ENCODE measurements around the gene MACF1. TPM values are rescaled to one million over a fixed set of nuclear protein-coding genes. Genes with fewer than 3 reads are reported as not detected.

The MACF1 gene
- total RNA-seq, 1 donor from 2014 or later, result 185 TPM

DNA sequence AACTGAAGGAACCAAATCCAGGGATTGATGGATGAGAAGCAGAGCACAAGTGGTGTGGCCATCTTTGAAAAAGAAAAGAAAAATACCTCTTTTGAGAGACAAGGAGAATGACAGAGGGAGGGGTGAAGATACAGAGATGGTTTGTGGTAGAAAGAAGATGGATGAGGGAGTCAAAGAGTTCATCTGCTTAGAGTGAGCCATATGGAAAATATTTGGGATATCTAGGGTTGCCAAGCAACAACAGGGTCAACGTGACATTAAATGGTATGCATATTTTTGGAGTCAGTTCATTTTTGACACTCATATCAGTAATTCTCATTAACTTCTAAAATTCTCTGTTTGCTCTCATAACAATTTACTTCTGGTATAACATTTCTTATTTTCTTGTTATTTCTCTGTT is 50.7 kb downstream of the MACF1 start:
- Mint-ChIP-seq H3K27ac (ENCODE audit: unreplicated experiment) (no peak overlapping the region), H3K36me3 (ENCODE audit: low read depth) (peaks cover 9% of the 10 kb centered on the region), H3K9me3 (no peaks in the 10 kb centered on the region), H3K4me1 (no peaks in the 10 kb centered on the region), H3K4me3 (no peak overlapping the region), H3K27me3 (ENCODE audit: low read depth) (no peaks in the 10 kb centered on the region)
- TF ChIP-seq, protein P1, sequence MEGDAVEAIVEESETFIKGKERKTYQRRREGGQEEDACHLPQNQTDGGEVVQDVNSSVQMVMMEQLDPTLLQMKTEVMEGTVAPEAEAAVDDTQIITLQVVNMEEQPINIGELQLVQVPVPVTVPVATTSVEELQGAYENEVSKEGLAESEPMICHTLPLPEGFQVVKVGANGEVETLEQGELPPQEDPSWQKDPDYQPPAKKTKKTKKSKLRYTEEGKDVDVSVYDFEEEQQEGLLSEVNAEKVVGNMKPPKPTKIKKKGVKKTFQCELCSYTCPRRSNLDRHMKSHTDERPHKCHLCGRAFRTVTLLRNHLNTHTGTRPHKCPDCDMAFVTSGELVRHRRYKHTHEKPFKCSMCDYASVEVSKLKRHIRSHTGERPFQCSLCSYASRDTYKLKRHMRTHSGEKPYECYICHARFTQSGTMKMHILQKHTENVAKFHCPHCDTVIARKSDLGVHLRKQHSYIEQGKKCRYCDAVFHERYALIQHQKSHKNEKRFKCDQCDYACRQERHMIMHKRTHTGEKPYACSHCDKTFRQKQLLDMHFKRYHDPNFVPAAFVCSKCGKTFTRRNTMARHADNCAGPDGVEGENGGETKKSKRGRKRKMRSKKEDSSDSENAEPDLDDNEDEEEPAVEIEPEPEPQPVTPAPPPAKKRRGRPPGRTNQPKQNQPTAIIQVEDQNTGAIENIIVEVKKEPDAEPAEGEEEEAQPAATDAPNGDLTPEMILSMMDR (conservative IDR thresholded peaks at IDR 0.05), result no peak
- DNase-seq (ENCODE audit: low read depth, low spot score), result no peak

DNA sequence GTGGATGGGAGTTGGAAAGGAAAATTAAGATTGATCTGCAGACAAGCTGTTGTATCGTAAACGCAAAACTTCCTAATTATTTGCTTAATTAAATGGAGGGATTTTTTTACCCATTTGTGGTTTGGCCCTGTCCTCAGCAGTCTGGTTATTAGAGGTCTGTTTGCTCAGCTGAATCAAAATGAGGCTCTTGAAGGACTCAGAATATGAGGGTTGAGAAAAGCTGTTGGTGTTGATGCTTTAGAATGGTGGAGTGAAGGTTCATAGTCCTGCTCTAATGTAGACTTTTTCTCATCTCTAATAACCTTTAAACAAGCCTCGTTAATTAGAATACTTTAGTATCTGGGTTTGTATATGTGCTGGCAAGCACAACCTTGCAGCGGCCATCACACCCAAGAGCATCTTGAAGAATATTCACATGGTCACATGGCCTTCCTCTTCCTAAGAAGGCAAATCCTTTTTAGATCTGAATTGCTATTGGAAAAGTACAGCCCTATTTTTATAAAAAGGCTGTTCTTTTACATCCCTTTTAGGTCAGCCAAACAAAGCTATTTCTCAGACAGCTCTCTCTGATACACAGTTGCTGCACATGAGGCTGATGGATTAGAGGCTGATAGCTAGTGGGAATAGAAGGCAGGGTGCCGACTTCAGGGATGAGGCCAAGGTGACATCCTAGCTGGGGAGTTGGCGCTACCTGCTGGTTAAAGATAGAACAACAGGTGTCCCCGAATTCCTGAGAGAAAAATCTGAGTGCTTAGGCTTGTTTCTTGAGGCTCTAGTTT is 53.8 kb downstream of the MACF1 start:
- H3K27ac Mint-ChIP-seq (ENCODE audit: unreplicated experiment), result no peak overlapping the region
- H3K9me3 Mint-ChIP-seq, result no peaks in the 10 kb centered on the region
- peak; percentile 67 for DNase-seq (ENCODE audit: low read depth, low spot score)
- TF ChIP-seq, protein P1 (conservative IDR thresholded peaks at IDR 0.05), result peak; percentile 87
- H3K27me3 Mint-ChIP-seq (ENCODE audit: low read depth), result no peaks in the 10 kb centered on the region
- no peak overlapping the region for H3K4me3 Mint-ChIP-seq
- H3K4me1 Mint-ChIP-seq, result no peaks in the 10 kb centered on the region
- H3K36me3 Mint-ChIP-seq (ENCODE audit: low read depth), result peaks cover 9% of the 10 kb centered on the region

DNA sequence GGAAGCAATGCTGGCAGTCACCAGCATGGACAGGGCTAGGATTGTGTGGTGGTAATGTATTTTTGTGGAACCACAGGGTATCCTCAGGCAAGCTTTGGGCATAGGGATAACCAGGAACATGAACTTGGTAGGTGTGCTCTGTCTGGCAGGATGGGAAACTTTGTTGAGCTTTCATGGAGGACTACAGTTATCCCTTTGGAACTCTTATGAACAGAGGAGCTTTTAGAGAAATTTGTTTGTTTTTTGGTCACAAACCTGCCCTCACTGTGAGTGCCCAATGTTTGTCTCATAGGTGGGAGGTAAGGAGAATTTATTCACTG is 54.4 kb downstream of the MACF1 start:
- H3K4me3 Mint-ChIP-seq, result no peak overlapping the region
- H3K27ac Mint-ChIP-seq (ENCODE audit: unreplicated experiment), result no peak overlapping the region
- TF ChIP-seq, protein P1 (conservative IDR thresholded peaks at IDR 0.05), result no peak

DNA sequence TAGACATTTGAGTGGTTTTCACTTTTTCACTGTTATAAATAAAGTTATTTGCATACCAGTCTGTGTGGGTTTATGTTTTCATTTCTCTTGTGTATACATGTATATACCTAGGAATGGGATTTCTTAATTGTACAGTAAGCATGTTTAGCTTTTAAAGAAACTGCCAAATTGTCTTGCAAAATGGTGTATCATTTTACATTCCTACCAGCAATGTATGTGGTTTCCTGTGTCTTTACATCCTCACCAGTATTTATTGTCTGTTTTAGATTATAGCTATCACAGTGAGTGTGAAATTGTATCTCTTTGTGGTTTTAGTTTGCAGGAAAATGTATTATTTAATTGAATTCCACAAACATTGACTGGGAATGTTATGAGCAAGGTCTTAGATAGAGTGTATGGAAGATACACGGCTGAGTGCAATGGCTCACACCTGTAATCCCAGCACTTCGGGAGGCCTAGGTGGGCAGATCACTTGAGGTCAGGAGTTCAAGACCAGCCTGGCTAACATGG is 57.3 kb downstream of the MACF1 start:
- TF ChIP-seq, protein P1 (conservative IDR thresholded peaks at IDR 0.05), result no peak
- no peak overlapping the region for H3K27ac Mint-ChIP-seq (ENCODE audit: unreplicated experiment)
- no peaks in the 10 kb centered on the region for H3K9me3 Mint-ChIP-seq
- H3K4me3 Mint-ChIP-seq, result no peak overlapping the region
- H3K4me1 Mint-ChIP-seq, result no peaks in the 10 kb centered on the region
- no peaks in the 10 kb centered on the region for H3K27me3 Mint-ChIP-seq (ENCODE audit: low read depth)
- no peak for DNase-seq (ENCODE audit: low read depth, low spot score)
- peaks cover 9% of the 10 kb centered on the region for H3K36me3 Mint-ChIP-seq (ENCODE audit: low read depth)

More for the DNA sequence above, 54.4 kb downstream of the MACF1 start:
- Mint-ChIP-seq H3K4me1 (no peaks in the 10 kb centered on the region), H3K9me3 (no peaks in the 10 kb centered on the region), H3K27me3 (ENCODE audit: low read depth) (no peaks in the 10 kb centered on the region), H3K36me3 (ENCODE audit: low read depth) (peaks cover 9% of the 10 kb centered on the region)
- DNase-seq (ENCODE audit: low read depth, low spot score), result no peak

DNA sequence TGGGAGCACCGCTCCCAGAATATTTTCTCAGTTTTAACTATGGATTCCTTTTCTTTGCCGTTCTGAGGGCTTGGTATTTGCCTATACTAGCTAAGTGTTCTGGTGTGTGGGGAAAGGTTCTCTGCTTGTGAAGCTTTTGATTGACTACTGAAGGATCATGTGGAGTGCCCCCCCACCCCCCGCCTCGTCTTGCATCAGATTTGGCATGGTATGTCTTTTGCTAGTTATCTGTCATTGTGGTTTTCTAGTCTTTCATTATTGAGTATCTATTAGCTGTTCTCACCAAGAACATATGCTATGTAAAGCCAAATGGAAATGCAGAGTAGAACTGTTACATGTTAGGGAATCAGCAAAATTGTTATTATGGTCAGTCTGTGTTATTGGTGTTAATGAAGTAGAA is 58.3 kb downstream of the MACF1 start:
- Mint-ChIP-seq H3K36me3 (ENCODE audit: low read depth) (peaks cover 6% of the 10 kb centered on the region), H3K27me3 (ENCODE audit: low read depth) (no peaks in the 10 kb centered on the region), H3K4me3 (no peak overlapping the region), H3K9me3 (no peaks in the 10 kb centered on the region), H3K27ac (ENCODE audit: unreplicated experiment) (no peak overlapping the region), H3K4me1 (peaks cover 4% of the 10 kb centered on the region)
- TF ChIP-seq, protein P1 (conservative IDR thresholded peaks at IDR 0.05), result no peak
- no peak for DNase-seq (ENCODE audit: low read depth, low spot score)
